CD14-positive monocyte (primary cell): ENCODE data around the gene TCF25. TPM values are rescaled to one million over a fixed set of nuclear protein-coding genes. Genes with fewer than 3 reads are reported as not detected.

Source experiments
- DNase-seq, 3 donors: peaks; one replicate each; pipeline ENCODE4 v3.0.0-alpha.2; 2011 to 2022
- H2AFZ ChIP-seq: 2 replicates; pipeline ENCODE4 v1.6.0; 2012; ENCODE audit warnings: mild to moderate bottlenecking, low read depth, low read length, inconsistent platforms; ENCODE audit not compliant: insufficient read depth, poor library complexity, severe bottlenecking
- H3K27ac ChIP-seq, 2 donors: 1 replicate in 1 of 2; 2 replicates in 1 of 2; pipeline ENCODE4 v1.5.1; 2012 to 2013; ENCODE audit warnings: low read length in 2 of 2, control low read depth in 1 of 2, inconsistent platforms in 1 of 2, low read depth in 1 of 2, mild to moderate bottlenecking in 1 of 2
- H3K27me3 ChIP-seq, 2 donors: one replicate each; pipeline versions ENCODE4 v1.6.0 to v1.6.1; 2011 to 2013; ENCODE audit warnings: low read length in 2 of 2; ENCODE audit not compliant: control insufficient read depth in 2 of 2, insufficient read depth in 2 of 2
- H3K36me3 ChIP-seq, 2 donors: replicated peaks in 1 of 2; 1 replicate in 1 of 2; 2 replicates in 1 of 2; pipeline versions ENCODE4 v1.5.1 to v1.6.1; 2012 to 2013; ENCODE audit warnings: low read length in 2 of 2, control low read depth in 1 of 2, inconsistent platforms in 1 of 2, mild to moderate bottlenecking in 1 of 2; ENCODE audit not compliant: insufficient read depth in 2 of 2, control insufficient read depth in 1 of 2
- H3K4me1 ChIP-seq, 2 donors: 1 replicate in 1 of 2; 2 replicates in 1 of 2; pipeline versions ENCODE4 v1.5.1 to v1.6.1; 2012 to 2013; ENCODE audit warnings: low read length in 2 of 2, control low read depth in 1 of 2, inconsistent platforms in 1 of 2, mild to moderate bottlenecking in 1 of 2, moderate library complexity in 1 of 2; ENCODE audit not compliant: insufficient read depth in 2 of 2, control insufficient read depth in 1 of 2
- H3K4me2 ChIP-seq: replicated peaks from 2 replicates; pipeline ENCODE3; 2012; ENCODE audit warnings: low read length, moderate library complexity, mild to moderate bottlenecking; ENCODE audit not compliant: poor library complexity, severe bottlenecking; ENCODE audit errors: extremely low read depth
- H3K4me3 ChIP-seq, 3 experiments: fragments of 200-600 bp in 1 of 3; sonication (generic) in 1 of 3; replicated peaks in 1 of 3; 1 replicate in 2 of 3; 2 replicates in 1 of 3; pipeline ENCODE4 v1.5.1; 2011 to 2013; ENCODE audit warnings: low read length in 3 of 3, mild to moderate bottlenecking in 3 of 3, control low read depth in 2 of 3, low read depth in 2 of 3, inconsistent platforms in 1 of 3, moderate library complexity in 1 of 3
- H3K79me2 ChIP-seq: 2 replicates; pipeline ENCODE4 v1.6.0; 2012; ENCODE audit warnings: mild to moderate bottlenecking, control low read depth, inconsistent platforms, low read length, moderate library complexity; ENCODE audit not compliant: insufficient read depth
- H3K9ac ChIP-seq: 2 replicates; pipeline ENCODE4 v1.6.0; 2017; ENCODE audit warnings: low read length, mild to moderate bottlenecking; ENCODE audit not compliant: insufficient read depth, poor library complexity, severe bottlenecking
- H3K9me3 ChIP-seq, 2 donors: replicated peaks in 1 of 2; 1 replicate in 1 of 2; 2 replicates in 1 of 2; pipeline versions ENCODE4 v1.5.1 to v1.6.1; 2012 to 2013; ENCODE audit warnings: low read length in 2 of 2, control low read depth in 1 of 2; ENCODE audit not compliant: control insufficient read depth in 1 of 2, insufficient read depth in 1 of 2
- H4K20me1 ChIP-seq: 2 replicates; pipeline ENCODE4 v1.6.0; 2012; ENCODE audit warnings: mild to moderate bottlenecking, low read length, control low read depth, moderate library complexity; ENCODE audit not compliant: insufficient read depth
- H3K27ac Mint-ChIP-seq, 7 donors: one replicate each; pipeline ENCODE4 v1.8.0; 2020; ENCODE audit warnings: mild to moderate bottlenecking in 7 of 7, mixed read lengths in 7 of 7, moderate library complexity in 6 of 7, inconsistent platforms in 2 of 7
- H3K27me3 Mint-ChIP-seq, 3 donors: one replicate each; pipeline ENCODE4 v1.8.0; 2021 to 2022; ENCODE audit warnings: low read depth in 3 of 3, mild to moderate bottlenecking in 3 of 3, mixed read lengths in 3 of 3, moderate library complexity in 3 of 3, inconsistent platforms in 1 of 3
- H3K36me3 Mint-ChIP-seq, 2 donors: one replicate each; pipeline ENCODE4 v1.8.0; 2020; ENCODE audit warnings: mixed read lengths in 2 of 2, inconsistent platforms in 1 of 2, mild to moderate bottlenecking in 1 of 2
- H3K4me1 Mint-ChIP-seq: one replicate; pipeline ENCODE4 v1.8.0; 2020; ENCODE audit warnings: mild to moderate bottlenecking, mixed read lengths
- H3K4me3 Mint-ChIP-seq, 2 donors: one replicate each; pipeline ENCODE4 v1.8.0; 2020; ENCODE audit warnings: mild to moderate bottlenecking in 2 of 2, mixed read lengths in 2 of 2, moderate library complexity in 1 of 2
- H3K9me3 Mint-ChIP-seq, 7 donors: one replicate each; pipeline ENCODE4 v1.8.0; 2020 to 2022; ENCODE audit warnings: mixed read lengths in 7 of 7, mild to moderate bottlenecking in 6 of 7, moderate library complexity in 6 of 7, inconsistent platforms in 2 of 7
- WGBS: methylation state at CpG from one replicate; pipeline ENCODE4 v1.1.5; 2013; ENCODE audit warnings: missing lambda C conversion rate; ENCODE audit not compliant: insufficient coverage; 5-methylcytosine and 5-hydroxymethylcytosine counted together
- intact Hi-C, 2 donors: fragments of 100-400 bp; cut with micrococcal nuclease; formaldehyde crosslinking; loops; one replicate each; pipeline versions ENCODE4 v1.15.0 to v1.15.1; 2023
- polyA plus RNA-seq, 3 donors: library from polyadenylated mRNA; depleted of rRNA in 1 of 3; unstranded in 2 of 3; stranded (reverse) in 1 of 3; fragments of 300-500 nt in 2 of 3; fragments of >200 nt in 1 of 3; fragmentation: Illumina TruSeq in 2 of 3; gene quantifications; 1 replicate in 2 of 3; 2 replicates in 1 of 3; pipeline ENCODE4 v1.2.3, GENCODE V29; 2012 to 2021
- TF ChIP-seq, protein P1 (sequence below): fragments of 200-600 bp; IDR thresholded peaks from one replicate; pipeline ENCODE4 v1.8.0; 2022; ENCODE audit warnings: antibody characterized with exemption, mild to moderate bottlenecking

TCF25 gene
- polyA plus RNA-seq, 3 donors, result 98.0 to 231 (median 114) TPM

DNA sequence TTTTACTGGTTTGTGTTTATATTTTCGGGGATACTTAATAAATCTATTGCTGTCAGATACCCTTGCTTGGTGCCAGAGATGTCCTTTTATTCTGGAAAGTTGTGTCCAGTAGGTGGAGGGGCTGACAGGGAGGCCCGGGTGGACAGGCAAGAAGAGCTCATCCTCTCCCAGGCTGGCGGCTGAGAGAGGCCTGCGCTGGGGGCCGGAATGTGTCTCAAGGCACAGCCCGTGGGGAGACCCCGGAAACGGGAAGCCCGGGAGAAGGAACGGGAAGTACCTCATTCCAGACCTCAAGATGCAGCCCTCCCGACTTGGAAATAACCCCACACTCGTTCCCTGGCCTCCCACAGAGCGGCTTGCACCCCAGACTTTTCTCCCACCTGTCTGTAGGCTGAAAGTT, 62.6 kb downstream of the TCF25 start:
- WGBS, result 79% methylated on average over 13 of the region's 13 CpGs

DNA sequence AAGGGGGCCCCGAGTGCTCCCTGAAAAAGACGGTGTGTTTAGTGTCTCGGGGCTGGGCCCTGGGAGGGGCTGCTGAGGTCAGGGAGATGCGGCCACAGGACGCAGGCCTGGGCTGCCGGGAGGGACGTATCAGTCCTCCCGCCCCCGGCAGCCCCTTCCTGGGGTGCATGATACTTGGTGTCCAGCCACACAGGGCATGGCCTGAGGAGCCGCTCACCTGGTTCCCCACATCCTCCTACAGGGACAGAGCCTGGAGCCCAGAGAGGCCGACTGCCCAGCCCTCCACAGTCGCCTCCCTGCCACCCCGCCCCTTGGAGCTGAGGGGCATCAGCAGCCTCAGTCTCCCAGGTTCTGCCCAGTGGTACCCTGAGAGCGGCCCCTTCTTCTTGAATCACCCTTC, 63.1 kb downstream of the TCF25 start:
- Histone ChIP-seq H3K4me2 (no peak overlapping the region), H3K36me3 (no peaks in the 10 kb centered on the region), H3K27ac (no peak overlapping the region), H2AFZ (no peak overlapping the region), H3K9ac (no peak overlapping the region), H3K9me3 (no peaks in the 10 kb centered on the region), H3K4me1 (no peaks in the 10 kb centered on the region), H3K27me3 (peaks cover 0 to 2% of the 10 kb centered on the region in 2 donors), H4K20me1 (no peaks in the 10 kb centered on the region), H3K4me3 (no peak overlapping the region), H3K79me2 (no peaks in the 10 kb centered on the region)
- no peak for DNase-seq
- WGBS, result 94% methylated on average over 14 of the region's 14 CpGs
- H3K4me3 Mint-ChIP-seq, result no peak overlapping the region
- H3K4me1 Mint-ChIP-seq, result no peaks in the 10 kb centered on the region
- H3K36me3 Mint-ChIP-seq, result no peaks in the 10 kb centered on the region
- H3K9me3 Mint-ChIP-seq, result peaks cover 0 to 6% (median 0%) of the 10 kb centered on the region in 7 donors
- intact Hi-C loops, result no loop called here
- no peak overlapping the region for H3K27ac Mint-ChIP-seq
- TF ChIP-seq, protein P1, sequence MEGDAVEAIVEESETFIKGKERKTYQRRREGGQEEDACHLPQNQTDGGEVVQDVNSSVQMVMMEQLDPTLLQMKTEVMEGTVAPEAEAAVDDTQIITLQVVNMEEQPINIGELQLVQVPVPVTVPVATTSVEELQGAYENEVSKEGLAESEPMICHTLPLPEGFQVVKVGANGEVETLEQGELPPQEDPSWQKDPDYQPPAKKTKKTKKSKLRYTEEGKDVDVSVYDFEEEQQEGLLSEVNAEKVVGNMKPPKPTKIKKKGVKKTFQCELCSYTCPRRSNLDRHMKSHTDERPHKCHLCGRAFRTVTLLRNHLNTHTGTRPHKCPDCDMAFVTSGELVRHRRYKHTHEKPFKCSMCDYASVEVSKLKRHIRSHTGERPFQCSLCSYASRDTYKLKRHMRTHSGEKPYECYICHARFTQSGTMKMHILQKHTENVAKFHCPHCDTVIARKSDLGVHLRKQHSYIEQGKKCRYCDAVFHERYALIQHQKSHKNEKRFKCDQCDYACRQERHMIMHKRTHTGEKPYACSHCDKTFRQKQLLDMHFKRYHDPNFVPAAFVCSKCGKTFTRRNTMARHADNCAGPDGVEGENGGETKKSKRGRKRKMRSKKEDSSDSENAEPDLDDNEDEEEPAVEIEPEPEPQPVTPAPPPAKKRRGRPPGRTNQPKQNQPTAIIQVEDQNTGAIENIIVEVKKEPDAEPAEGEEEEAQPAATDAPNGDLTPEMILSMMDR, result no peak
- H3K27me3 Mint-ChIP-seq, result peaks cover 9 to 19% (median 19%) of the 10 kb centered on the region in 3 donors

More for the DNA sequence above, 62.6 kb downstream of the TCF25 start:
- TF ChIP-seq, protein P1, result no peak
- Mint-ChIP-seq H3K27ac (no peak overlapping the region), H3K4me3 (no peak overlapping the region), H3K4me1 (no peaks in the 10 kb centered on the region), H3K27me3 (peaks cover 11 to 16% (median 16%) of the 10 kb centered on the region in 3 donors), H3K36me3 (no peaks in the 10 kb centered on the region), H3K9me3 (peaks cover 0 to 6% (median 0%) of the 10 kb centered on the region in 7 donors)
- Histone ChIP-seq H3K4me1 (no peaks in the 10 kb centered on the region), H3K4me3 (no peak overlapping the region), H3K4me2 (no peak overlapping the region), H2AFZ (no peak overlapping the region), H3K79me2 (no peaks in the 10 kb centered on the region), H3K27ac (no peak overlapping the region), H3K27me3 (peaks cover 0 to 2% of the 10 kb centered on the region in 2 donors), H3K9me3 (no peaks in the 10 kb centered on the region), H4K20me1 (no peaks in the 10 kb centered on the region), H3K9ac (no peak overlapping the region), H3K36me3 (no peaks in the 10 kb centered on the region)
- no peak for DNase-seq
- intact Hi-C loops, result no loop called here
